Transverse colon (tissue), 4 donors: ENCODE results near the gene NAT10. TPM values are rescaled to one million over a fixed set of nuclear protein-coding genes. Genes with fewer than 3 reads are reported as not detected.
A peak's percentile ranks its signal among the peaks of the same experiment; 100 is the strongest.

Experiments
- DNase-seq: peaks from one replicate; pipeline ENCODE4 v3.0.0-alpha.2; 2019
- H3K27ac ChIP-seq, 4 donors: fragments of 200-600 bp; sonication (generic); 2 replicates each; pipeline ENCODE4 v1.5.1; 2016 to 2018; ENCODE audit warnings: inconsistent platforms in 4 of 4
- H3K27me3 ChIP-seq: fragments of 200-600 bp; sonication (generic); 2 replicates; pipeline ENCODE4 v1.5.1; 2017; ENCODE audit warnings: inconsistent platforms
- H3K36me3 ChIP-seq, 4 donors: fragments of 200-600 bp; sonication (generic); 2 replicates each; pipeline ENCODE4 v1.5.1; 2017 to 2019; ENCODE audit warnings: inconsistent platforms in 4 of 4
- H3K4me1 ChIP-seq, 4 donors: fragments of 200-600 bp; sonication (generic); 2 replicates each; pipeline ENCODE4 v1.5.1; 2017 to 2020; ENCODE audit warnings: inconsistent platforms in 4 of 4
- H3K4me3 ChIP-seq, 4 donors: fragments of 200-600 bp; sonication (generic); 1 replicate in 1 of 4; 2 replicates in 3 of 4; pipeline versions ENCODE4 v1.5.1 to v1.6.1; 2017 to 2019; ENCODE audit warnings: inconsistent platforms in 4 of 4
- H3K9me3 ChIP-seq, 2 donors: fragments of 200-600 bp; sonication (generic); 2 replicates each; pipeline ENCODE4 v1.5.1; 2017 to 2019; ENCODE audit warnings: inconsistent platforms in 2 of 2
- CTCF ChIP-seq, 5 experiments: fragments of 200-600 bp in 3 of 5; fragments of 450-650 bp in 2 of 5; sonication (generic) in 3 of 5; IDR thresholded peaks; 1 replicate in 2 of 5; 2 replicates in 3 of 5; pipeline ENCODE4 v1.5.1; 2016 to 2017; ENCODE audit warnings: antibody characterized with exemption in 5 of 5, inconsistent platforms in 3 of 5, mild to moderate bottlenecking in 2 of 5, moderate library complexity in 1 of 5
- EP300 ChIP-seq: sonication (generic); formaldehyde crosslinking; IDR thresholded peaks from one replicate; pipeline ENCODE4 v1.6.1; 2017; ENCODE audit warnings: antibody characterized with exemption, low read depth
- POLR2A ChIP-seq: fragments of 450-650 bp; IDR thresholded peaks from one replicate; pipeline ENCODE4 v1.6.1; 2016; ENCODE audit warnings: antibody characterized with exemption, mild to moderate bottlenecking, moderate library complexity
- POLR2AphosphoS5 ChIP-seq, 3 donors: sonication (generic); formaldehyde crosslinking; IDR thresholded peaks; one replicate each; pipeline ENCODE4 v1.6.1; 2016; ENCODE audit warnings: antibody characterized with exemption in 3 of 3
- WGBS, 2 donors: methylation state at CpG; one replicate each; pipeline ENCODE4 v1.1.5; 2018; ENCODE audit warnings: low coverage in 1 of 2; 5-methylcytosine and 5-hydroxymethylcytosine counted together
- in situ Hi-C, 4 donors: fragments of 200-750 bp; cut with MboI; loops; one replicate each; pipeline versions ENCODE4 v1.15.0 to v1.15.1; 2017; ENCODE audit warnings: low sequenced_read_pairs in 3 of 4, low pct_ligation_motif_present in 1 of 4, low pct_unique_long_range_greater_than_20kb in 1 of 4
- intact Hi-C: fragments of 100-400 bp; cut with DNase I; formaldehyde crosslinking; loops from one replicate; pipeline ENCODE4 v1.15.1; 2023; ENCODE audit warnings: low total_unique reads
- total RNA-seq, 4 donors: library from RNA; depleted of rRNA; stranded (reverse); fragments of >200 nt; gene quantifications; one replicate each; pipeline ENCODE4 v1.1.0, GENCODE V29; 2016

NAT10 gene
- total RNA-seq, 4 donors from 2014 or later, result 16.0 to 40.6 (median 26.9) TPM

GRCh38 chr11:34154059-34154875 lies 48.8 kb downstream of the NAT10 start:
- intact Hi-C loops, result no loop called here
- H3K27me3 ChIP-seq, result no peaks in the 10 kb centered on the region
- peaks cover 0 to 16% (median 0%) of the 10 kb centered on the region in 4 donors for H3K4me1 ChIP-seq
- no peaks in the 10 kb centered on the region for H3K9me3 ChIP-seq
- H3K27ac ChIP-seq, result peak overlapping the region in 1 of 4 donors; percentile 51
- DNase-seq, result no peak
- 75% methylated on average over 14 of the region's 16 CpGs; no CpG with 5 or more reads in 1 of the 2 donors for WGBS, 2 donors
- TF ChIP-seq CTCF (IDR thresholded peaks at IDR 0.05) (no peak), EP300 (no peak), POLR2A (no peak), POLR2AphosphoS5 (IDR thresholded peaks at IDR 0.05) (no peak)
- no peak overlapping the region for H3K4me3 ChIP-seq
- H3K36me3 ChIP-seq, result no peaks in the 10 kb centered on the region
- in situ Hi-C loops, result loop anchor here in 3 of 4 donors (25.0 kb wide), 1 partner anchor 333 kb away; no protein-coding TSS in a partner anchor

- DNase-seq, result no peak
- H3K4me3 ChIP-seq, result no peak overlapping the region
- peak overlapping the region in 3 of 4 donors; percentile 32 to 51 (median 51) for H3K27ac ChIP-seq
- no peaks in the 10 kb centered on the region for H3K27me3 ChIP-seq
- in situ Hi-C loops (loop anchor here in 3 of 4 donors (25.0 kb wide), 1 partner anchor 332 kb away; no protein-coding TSS in a partner anchor), intact Hi-C loops (no loop called here)
- H3K9me3 ChIP-seq, result no peaks in the 10 kb centered on the region
- WGBS, 2 donors, result 67% methylated on average over 15 of the region's 15 CpGs; no CpG with 5 or more reads in 1 of the 2 donors
- no peaks in the 10 kb centered on the region for H3K36me3 ChIP-seq
- peaks cover 0 to 16% (median 0%) of the 10 kb centered on the region in 4 donors for H3K4me1 ChIP-seq
- TF ChIP-seq POLR2A (no peak), CTCF (IDR thresholded peaks at IDR 0.05) (no peak), EP300 (no peak), POLR2AphosphoS5 (IDR thresholded peaks at IDR 0.05) (no peak)
Measured at GRCh38 chr11:34155057-34155756, 49.8 kb downstream of the NAT10 start.

GRCh38 chr11:34155757-34156062 lies 50.3 kb downstream of the NAT10 start:
- TF ChIP-seq CTCF (IDR thresholded peaks at IDR 0.05), result no peak
- in situ Hi-C loops (loop anchor here in 3 of 4 donors (25.0 kb wide), 1 partner anchor 332 kb away; no protein-coding TSS in a partner anchor), intact Hi-C loops (no loop called here)
- WGBS, 2 donors, result 89% methylated on average over 2 of the region's 2 CpGs; no CpG with 5 or more reads in 1 of the 2 donors
- Histone ChIP-seq H3K27ac (peak overlapping the region in 3 of 4 donors; percentile 32 to 51 (median 51)), H3K4me1 (peaks cover 0 to 16% (median 0%) of the 10 kb centered on the region in 4 donors), H3K4me3 (no peak overlapping the region), H3K27me3 (no peaks in the 10 kb centered on the region), H3K9me3 (no peaks in the 10 kb centered on the region), H3K36me3 (no peaks in the 10 kb centered on the region)
- DNase-seq, result no peak

GRCh38 chr11:34157163-34157562 lies 51.7 kb downstream of the NAT10 start:
- WGBS, 2 donors, result 90% methylated on average over 8 of the region's 9 CpGs; no CpG with 5 or more reads in 1 of the 2 donors
- H3K27ac ChIP-seq, result no peak overlapping the region
- DNase-seq, result no peak
- TF ChIP-seq EP300 (no peak), POLR2AphosphoS5 (IDR thresholded peaks at IDR 0.05) (no peak), POLR2A (no peak), CTCF (IDR thresholded peaks at IDR 0.05) (no peak)
- H3K27me3 ChIP-seq, result no peaks in the 10 kb centered on the region
- H3K36me3 ChIP-seq, result no peaks in the 10 kb centered on the region
- in situ Hi-C loops (loop anchor here in 3 of 4 donors (25.0 kb wide), 1 partner anchor 330 kb away; no protein-coding TSS in a partner anchor), intact Hi-C loops (no loop called here)
- H3K4me3 ChIP-seq, result no peak overlapping the region
- H3K9me3 ChIP-seq, result no peaks in the 10 kb centered on the region
- H3K4me1 ChIP-seq, result peaks cover 0 to 16% (median 0%) of the 10 kb centered on the region in 4 donors
